DMS79 treated with DMSO at 0.1 percent for 48 hours (cell line): ENCODE data around the gene SLC24A3.

ENCODE experiments used
- DNase-seq: peaks from one replicate; lab custom pipeline; 2025; lab: John Stamatoyannopoulos, UW

The SLC24A3 gene

DNA sequence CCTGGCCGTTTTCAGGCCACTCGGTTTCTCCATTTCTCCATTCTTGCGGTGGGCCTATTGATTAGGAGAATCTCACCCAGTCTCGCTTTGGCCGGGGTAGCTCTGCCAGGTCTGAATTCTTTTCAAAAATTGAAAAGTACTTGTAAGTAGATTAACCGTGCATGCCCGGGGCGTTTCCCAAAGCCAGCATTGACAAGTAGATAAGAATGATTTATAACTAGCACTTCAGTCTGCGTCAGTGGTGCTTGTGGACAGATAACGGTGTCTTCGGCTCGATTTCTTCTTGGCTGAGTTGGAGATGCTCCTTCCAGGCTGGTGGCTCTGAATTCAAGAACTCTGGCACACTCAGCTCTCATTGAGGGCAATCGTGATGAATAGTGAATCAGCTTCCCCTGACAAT lies 29.0 kb downstream of the SLC24A3 start:
- no peak for DNase-seq

DNA sequence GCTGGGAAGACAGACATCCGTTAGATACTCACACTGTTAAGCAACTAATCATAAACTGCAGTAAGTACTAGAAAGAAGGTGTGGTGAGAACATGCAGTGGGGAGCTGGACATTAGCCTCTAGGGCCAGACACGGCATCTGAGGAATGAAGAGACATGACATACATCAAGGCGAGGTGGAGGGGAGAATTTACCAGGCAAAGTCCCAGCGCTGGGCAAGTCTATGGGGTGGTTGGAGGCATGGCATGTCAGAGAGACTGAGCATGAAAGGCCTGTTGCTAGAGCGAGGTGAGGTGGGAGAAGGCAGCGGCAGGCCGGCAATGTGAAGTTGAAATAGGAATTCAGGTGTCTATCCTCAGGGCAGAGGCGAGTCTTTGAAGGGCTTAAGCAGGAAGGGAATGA lies 31.8 kb downstream of the SLC24A3 start:
- no peak for DNase-seq

DNA sequence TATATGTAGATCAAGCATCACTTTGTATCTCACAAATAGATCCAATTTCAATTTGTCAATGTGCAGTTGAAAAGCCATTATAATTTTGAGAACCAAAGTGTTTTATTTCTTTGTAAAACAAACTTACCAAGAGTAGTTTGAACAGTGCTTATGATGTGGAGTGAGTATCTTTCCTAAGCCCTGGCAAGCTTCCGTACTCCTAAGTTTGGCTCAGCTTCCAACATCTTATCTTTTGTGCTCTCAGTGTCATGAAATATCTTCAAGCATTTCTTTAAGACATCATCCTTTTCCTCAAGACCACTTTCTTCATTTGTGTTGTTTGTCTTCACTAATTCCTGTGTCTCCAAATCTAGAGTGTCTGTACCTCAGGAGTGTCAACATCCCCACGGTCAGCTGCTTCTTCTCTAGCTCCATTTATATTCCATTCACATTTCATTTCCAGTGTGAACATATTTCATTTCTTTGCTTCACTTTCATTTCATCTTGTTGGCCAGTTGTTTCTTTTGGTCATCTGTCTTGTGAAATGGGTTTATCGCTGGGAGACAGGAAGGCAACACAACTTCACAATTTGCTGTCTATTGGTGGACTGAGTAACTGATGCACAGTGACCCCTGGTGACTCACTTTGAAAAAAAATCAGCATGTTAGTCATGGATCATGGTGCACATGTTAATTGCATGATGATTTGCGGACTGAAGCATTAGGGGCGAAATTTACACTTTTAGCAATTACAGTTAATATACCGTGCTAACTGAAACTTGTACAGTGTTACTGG lies 36.9 kb downstream of the SLC24A3 start:
- DNase-seq: no peak

DNA sequence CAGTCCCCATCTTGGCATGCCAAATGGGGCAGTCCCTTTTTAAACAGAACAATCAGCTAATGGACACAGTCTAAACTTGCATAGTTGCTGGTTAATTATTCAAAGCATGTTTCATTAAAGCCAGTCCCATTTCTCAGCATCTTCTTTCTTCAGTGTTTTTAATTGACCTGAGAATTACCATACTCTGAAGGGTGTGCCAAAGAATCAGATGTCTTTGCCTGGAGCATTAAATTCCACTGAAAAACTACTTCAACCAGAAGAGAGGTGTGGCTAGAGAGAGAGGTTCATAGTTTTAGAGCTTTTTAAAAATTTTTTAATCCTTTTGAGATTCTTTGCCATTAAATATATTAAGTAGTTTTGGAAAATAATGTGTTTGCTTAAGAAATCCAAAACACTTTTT lies 37.9 kb downstream of the SLC24A3 start:
- no peak for DNase-seq

DNA sequence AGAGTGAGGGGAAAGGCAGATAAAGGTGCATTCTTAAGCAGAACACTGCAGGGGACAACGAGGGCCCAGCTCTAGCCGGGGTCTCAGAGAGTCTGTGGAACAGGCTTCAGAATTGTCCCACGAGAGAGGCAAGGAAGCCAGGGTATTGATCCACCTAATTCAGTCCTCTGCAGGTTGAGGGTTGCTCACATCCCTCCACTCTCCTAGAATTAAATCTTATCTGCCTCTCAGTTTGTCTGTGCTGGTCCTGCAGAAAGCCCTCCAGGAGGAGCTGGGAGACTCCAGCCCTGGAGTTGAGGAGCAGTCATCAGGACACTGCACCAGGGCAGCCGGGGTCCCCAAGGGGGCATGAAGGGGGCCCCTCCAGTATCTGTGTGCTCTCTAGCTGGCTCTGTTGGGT lies 39.1 kb downstream of the SLC24A3 start:
- no peak for DNase-seq

DNA sequence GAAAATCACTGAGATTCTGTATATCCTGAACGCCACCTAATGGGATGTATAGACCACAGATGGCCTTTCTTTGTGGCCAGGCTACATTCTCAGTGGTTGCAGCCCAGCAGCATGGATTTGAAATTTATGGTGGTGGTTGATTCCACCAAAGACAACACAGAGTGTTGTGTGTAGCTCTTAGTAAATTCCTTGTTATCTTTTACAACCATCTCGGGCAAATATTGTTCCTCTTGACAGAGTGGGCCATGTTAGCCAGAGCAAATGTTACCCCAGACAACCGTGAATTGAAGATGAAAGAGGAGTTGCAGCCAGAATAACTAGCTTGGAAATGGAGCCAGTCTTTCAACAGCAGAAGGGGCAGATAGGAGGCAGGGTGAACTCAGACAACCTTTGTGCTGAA lies 39.5 kb downstream of the SLC24A3 start:
- no peak for DNase-seq

DNA sequence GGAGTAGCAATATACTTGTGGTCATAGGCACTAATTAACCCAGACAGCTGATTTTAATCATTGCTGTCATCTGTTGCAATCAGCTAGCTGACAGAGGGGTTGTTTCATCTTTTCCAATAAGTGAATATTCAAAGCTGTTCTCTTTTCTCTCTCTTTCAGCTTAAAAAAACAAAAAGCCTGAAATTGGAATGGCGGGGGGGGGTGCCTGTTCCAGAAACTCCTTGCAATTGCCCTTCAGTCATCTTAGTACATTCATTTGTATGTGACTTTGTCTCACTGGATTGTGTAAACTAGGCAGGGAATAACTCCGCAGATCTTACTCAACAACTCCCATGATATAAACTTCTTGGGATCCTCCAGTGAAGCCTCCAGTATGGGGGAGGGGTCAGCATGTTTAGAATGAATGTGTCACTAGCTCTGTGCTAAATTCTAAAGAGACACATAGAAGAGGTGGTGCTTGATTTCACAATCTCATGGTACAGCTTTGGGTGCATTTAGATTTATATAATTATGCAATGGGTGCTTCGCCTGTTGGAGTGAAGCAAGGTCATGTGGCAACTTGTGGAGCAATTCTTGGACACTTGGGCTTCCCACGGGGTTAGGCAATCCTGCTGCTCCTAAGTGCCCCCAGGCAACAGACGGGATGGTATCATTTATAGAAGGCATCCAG lies 40.1 kb downstream of the SLC24A3 start:
- no peak for DNase-seq

DNA sequence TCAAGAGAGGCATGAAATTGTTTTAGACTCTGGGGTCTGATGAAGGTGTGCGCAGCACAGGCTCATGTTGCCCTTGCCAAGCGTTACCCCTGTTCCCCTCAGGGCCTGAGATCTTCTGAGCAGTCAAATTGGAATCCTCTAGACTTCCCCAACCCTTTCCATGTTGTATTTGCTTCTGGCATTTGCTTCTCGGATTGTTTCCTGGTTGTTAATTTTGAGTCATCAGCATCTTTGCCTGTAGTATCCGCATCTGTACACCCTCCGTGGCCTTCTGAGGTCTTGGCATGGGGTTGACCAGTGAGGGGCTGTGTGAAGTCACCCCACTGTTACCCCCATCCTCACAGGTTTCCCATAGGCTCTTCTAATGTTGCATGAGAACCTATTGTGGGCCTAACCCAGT lies 40.9 kb downstream of the SLC24A3 start:
- DNase-seq: no peak

DNA sequence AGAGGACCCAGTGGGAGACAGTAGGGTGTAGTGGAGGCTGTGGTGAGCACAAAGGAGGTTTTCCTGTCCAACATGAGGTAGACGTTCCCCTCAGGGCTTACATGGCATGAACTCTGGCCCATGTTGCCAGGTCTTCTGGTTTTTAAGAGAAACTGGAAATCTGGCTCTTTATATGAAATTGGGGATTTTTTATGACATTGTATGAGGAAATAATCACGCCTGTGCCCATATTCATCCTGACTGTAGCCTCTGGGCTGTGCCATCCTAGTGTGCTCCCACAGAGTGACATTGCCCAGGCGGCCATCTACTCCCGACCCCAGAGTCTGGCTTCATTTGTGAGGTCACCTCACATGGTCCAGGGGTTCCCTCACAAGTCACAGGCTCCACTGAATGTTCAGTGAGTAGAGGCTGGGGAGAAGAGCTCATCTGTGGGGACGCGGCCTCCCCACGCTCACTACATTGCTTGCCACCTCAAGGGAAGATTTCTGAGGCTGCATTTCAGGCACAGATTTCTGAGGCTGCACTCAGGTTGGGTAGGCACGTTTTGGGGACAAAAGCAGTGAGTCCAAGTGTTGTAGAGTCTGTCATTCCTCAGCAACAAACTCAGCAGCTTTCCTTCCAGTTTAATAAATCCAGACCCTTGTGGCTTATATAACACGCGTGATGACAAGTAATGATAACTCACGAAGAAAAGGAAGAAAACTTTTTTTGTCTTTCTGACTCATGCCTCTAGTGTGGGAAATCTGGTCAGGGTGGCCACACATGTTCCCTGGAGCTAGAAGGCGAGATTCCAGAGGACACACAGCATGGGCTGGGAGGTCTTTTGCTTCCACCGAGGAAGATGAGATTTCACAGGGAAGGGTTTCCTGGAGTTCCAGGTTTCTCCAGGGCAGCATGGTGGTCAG lies 41.7 kb downstream of the SLC24A3 start:
- DNase-seq: no peak

DNA sequence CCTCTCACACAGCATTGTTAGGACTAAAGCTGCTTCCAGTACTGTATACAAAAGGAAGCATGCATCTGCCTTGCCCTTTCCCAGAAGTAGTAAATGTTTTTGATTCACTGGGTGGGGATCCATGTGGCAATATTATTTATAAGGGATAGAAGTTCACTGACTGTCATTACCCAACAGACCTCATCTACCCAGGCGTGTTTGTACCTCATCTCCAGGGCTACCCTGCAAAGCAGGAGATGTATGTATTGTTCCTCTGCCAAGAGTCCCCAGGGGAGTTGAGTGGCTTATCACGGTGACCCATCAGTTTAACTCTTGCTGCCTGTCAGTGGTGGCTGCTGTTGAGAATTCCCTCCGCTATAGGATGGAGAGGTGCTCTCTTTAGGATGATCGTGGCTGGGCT lies 42.5 kb downstream of the SLC24A3 start:
- DNase-seq: no peak

DNA sequence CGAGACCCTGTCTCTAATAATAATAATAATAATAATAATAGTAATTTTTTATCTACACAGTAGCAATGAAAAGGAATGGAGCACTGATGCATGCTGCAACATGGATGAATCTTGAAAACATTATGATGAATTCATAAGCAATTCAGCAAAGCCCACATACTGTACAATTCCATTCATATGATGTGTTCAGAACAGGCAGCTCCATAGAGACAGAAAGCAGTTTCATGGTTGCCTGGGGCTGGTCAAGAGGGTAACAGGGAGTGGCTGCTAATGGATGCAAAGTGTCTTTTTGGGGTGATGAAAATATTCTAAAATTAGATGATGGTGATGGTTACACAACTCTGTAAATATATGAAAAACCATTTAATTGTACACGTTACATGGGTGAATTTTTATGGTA lies 43.6 kb downstream of the SLC24A3 start:
- DNase-seq: no peak

DNA sequence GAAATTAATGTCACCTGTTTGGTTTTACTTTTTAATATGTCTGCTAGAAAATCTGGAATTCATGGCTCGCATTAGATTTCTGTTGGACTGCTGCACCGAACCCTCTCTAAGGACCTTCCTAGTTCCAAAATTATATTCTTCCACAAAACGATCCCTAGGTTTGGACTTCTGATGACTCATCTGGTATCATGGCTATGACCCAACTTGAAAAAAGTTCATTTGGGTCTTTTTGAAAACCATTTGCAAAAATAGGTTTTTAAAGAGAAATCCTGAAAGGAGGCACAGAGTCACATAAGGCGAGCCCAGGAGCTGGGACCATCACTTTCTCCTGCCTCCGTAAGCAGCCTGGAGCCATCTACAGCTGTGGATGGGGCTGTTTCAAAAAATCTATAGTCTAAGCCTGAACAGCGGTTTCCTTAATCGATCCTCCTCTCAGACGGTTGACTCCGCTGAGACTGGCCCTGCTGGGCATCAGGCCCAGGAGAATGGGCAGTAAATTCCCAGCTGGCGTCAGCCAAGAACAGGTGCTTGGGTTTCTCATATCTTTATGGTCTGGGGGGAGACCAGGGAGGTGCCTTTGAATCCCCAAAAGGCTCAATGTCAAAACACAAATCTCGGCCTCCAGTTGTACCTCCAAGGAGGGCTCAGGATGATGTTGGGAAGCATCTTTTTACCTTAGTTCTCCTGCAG lies 44.6 kb downstream of the SLC24A3 start:
- DNase-seq: no peak

DNA sequence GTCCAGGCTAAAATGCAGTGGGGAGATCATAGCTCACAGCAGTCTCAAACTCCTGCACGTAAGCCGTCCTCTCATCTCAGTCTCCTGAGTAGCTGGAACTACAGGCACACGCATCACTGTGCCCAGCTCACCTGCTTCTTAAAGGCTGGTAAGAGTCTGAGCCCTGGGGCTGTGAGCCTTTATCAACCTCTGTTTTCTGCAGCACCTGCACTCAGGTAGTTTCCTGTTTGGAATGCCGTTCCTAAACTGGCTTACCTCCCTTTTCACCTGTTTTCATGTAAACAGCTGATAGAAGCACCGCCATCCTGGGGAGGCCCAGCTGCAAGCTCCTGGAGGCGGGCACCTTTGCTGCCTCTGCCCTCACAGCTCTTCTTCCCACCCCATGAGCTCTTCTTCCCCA lies 45.4 kb downstream of the SLC24A3 start:
- DNase-seq: no peak

DNA sequence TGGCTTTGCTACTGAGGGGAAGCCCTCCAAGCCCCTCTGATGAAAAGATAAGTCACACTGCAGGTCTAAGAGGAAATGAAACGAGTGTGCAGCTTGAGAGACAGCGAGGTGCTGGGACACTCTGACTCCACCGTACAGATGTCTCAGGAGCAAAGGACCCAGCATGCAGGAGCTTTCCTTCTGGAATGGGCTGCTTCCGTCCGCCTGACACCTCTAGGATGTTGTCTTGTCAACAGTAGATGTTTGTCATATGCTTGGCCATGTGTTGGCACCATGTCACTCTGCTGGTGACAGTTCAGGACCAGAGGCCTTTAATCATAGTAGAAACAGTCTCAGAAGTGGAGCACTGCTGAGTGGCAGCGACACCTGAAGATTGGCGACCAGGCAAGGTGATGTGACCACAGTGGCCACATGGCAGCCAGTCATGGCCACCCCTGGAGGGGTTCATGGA lies 46.7 kb downstream of the SLC24A3 start:
- no peak for DNase-seq

DNA sequence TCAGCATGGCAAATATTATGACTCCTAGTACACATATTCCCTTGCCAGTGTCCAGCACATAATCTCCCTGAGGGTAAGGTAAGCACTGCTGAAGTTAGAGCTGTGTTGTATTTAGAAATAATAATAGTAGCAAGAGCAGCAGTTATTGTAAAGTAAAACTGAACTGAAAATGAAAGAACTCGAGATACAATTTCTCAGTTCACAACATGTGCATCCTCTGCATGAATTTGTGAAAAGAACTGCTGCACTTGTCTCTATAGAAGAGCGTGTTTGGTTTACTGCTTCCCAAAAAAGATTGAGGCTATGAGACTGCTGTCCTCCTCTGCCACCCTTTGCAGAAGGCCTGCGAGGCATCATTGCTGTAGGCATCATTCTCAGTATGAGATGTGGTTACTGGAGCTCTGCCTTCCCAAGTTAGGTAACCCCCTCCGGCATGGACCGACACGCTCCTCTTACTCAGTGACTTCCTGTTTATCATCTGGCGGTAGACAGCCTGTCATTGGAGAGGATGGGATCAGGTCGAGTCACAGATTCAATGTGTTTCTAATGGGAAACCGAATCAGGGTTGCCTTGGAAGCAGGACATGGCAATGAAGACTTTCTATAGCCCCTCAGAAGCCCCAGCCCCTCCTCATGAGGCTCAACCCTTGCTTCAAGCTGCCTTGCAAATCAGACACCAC lies 48.1 kb downstream of the SLC24A3 start:
- no peak for DNase-seq

DNA sequence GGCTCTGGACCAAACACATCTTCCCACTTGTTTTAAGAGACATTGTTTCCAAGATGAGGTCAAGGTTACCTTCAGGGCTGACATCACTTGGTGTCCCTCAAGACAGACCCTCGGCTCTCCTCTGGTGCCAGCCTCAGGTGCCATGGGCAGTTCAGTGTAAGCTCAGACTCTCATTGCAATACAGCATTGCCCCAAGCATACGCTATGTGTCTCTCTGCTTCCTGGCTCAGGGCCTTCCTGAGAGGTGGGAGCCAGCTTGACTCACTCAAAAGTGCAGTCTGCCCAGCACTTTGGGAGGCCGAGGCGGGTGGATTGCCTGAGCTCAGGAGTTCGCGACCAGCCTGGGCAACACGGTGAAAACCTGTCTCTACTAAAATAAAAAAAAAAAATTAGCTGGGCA lies 51.7 kb downstream of the SLC24A3 start:
- no peak for DNase-seq

DNA sequence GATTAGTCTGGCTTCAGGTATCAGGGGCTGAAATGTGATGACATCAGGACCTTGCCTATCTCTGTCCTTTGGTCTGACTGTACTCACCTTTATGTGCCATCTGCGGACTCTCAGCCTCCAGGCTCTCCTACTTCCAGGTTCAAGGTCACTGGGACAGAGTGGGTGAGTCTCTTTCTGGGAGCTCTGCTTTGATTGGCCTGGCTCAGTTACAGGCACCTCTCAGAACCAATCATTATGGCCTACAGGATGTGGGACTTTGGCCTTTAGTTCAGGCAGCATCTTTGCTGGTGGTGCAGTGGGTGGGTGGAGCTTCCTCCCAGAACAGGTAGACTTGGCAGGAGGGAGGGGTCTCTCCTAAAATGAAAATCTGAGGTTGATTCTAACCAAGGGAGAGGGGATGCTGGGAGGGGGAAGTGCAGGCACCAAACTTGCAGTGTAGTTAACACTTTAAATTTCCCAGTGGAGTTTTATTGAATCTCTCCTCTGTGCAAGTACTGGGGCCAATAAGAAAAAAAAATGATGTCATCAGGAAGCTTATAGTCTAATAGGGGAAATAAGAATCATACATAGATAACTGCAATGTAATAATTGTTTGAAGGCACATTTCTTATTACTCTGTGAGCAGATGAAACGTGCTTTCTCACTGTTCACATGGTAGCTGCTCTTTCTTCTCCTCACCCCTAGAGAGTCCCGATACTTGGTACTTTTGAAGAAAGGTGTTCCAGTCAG lies 53.4 kb downstream of the SLC24A3 start:
- peak; percentile 34 for DNase-seq

DNA sequence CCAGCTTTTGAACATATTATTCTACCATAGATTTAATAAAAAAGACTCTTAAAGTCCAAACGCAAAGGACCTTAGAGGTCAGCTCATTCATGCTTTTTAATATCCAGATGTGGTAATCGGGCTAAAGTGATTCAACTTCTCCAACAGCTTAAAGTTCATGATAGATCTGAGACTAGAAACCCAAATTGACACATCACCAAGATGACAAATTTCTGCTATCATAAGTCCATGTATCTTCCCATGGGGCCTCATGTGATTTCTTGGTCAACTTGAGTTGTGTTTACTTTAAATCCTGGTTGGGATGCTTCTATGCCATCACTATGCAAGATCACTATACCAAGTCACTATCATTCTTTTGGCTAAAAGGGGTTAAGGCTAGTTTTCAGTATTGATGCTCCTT lies 56.0 kb downstream of the SLC24A3 start:
- DNase-seq: no peak

DNA sequence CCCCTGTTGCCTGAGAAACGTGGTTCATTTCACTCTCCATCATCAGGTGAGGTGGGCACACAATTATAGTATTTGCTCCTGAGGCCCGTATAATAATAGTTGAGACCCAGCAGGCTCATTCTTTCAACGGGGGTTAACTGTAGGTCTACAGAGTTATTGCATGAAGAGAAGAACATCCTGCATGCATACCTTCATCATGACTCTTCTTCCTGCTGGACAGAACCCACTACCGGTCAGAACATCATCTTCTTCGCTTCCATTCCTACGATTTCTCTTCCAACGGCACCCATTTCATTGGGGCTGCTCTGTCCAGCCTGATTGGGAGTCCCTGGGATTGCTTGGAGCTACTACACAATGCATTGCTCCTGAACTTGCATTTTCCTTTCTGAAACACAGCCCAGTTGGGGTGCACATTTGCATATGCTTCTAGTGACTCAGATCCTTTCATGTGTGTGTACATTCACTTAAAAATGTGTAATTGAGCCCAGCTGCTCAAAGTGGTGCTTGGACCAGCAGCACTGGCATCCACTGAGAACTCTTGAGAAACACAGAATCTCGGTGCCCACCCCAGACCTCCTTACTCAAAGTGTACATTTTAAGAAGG lies 57.4 kb downstream of the SLC24A3 start:
- DNase-seq: no peak

DNA sequence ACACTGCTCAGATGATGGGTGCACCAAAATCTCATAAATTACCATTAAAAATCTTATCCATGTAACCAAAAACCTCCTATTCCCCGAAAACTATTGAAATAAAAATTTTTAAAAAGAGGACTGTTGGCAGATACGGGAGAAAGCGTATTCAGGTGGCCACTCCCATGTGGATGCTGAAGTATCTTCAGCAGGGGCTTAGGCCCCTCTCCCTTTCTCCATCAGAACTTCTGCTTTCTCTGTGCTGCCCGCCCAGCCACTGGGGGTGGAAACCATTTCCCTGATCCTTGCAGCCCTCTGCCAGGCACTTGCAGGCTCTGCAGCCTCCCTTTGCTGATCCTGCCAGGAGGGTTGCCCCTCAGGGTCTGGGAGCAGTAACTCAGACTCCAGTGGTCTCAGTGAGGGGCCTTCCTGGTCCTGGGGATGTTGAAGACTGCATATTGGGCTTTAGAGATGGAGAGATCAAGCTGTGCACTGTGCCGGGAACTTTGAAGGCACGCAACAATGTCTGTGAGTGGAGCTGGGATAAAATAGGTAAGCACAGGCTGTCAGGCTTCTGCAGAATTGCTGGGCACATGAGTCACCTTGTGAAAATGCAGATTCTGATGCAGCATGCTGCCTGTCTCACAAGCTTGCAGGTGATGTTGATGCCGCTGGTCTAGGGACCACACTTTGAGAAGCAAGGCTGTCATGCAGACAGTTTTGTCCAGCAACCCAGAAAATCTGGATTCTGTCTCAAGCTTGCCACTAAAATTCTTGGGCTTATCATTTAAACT lies 59.6 kb downstream of the SLC24A3 start:
- no peak for DNase-seq
